AG08395 (cell line): ENCODE results near the gene CD226.
A peak's percentile ranks its signal among the peaks of the same experiment; 100 is the strongest.
"Not testable (repeated sequence)": the region's sequence is repeated elsewhere in the genome, so short reads cannot be mapped to it uniquely, and the experiment has no call there.

Source experiments
- DNase-seq: peaks from one replicate; pipeline ENCODE4 v3.0.0; 2012; ENCODE audit warnings: mixed read lengths, low spot score

CD226 gene

GRCh38 chr18:69947361-69948133, at the start of gene CD226:
TSS of gene CD226 (minus strand) at chr18:69947873. CDS start at chr18:69947406, 467 bp downstream.
- DNase-seq = no peak

GRCh38 chr18:69996951-69997798, 49.5 kb upstream of the CD226 start:
- DNase-seq = no peak

- no peak for DNase-seq
Observed at GRCh38 chr18:69996417-69996816, 48.7 kb upstream of the CD226 start.

GRCh38 chr18:69995774-69996173, 48.1 kb upstream of the CD226 start:
- DNase-seq = no peak

- peak; percentile 15 for DNase-seq
Observed at GRCh38 chr18:69992776-69993175, 45.1 kb upstream of the CD226 start.

GRCh38 chr18:69987870-69988269, 40.2 kb upstream of the CD226 start:
- no peak for DNase-seq

- no peak for DNase-seq
Observed at GRCh38 chr18:69985239-69985638, 37.6 kb upstream of the CD226 start.

GRCh38 chr18:69982417-69982816, 34.7 kb upstream of the CD226 start:
- DNase-seq = no peak

- no peak for DNase-seq
Observed at GRCh38 chr18:69981948-69982347, 34.3 kb upstream of the CD226 start.

- DNase-seq = no peak
Observed at GRCh38 chr18:69980982-69981804, 33.5 kb upstream of the CD226 start.

- no peak for DNase-seq
Observed at GRCh38 chr18:69980509-69980908, 32.8 kb upstream of the CD226 start.

- DNase-seq = no peak
Observed at GRCh38 chr18:69978732-69979715, 31.4 kb upstream of the CD226 start.

- not testable (repeated sequence) for DNase-seq
Observed at GRCh38 chr18:69975294-69975693, 27.6 kb upstream of the CD226 start.

GRCh38 chr18:69974365-69974764, 26.7 kb upstream of the CD226 start:
- DNase-seq = no peak

GRCh38 chr18:69969491-69969890, 21.8 kb upstream of the CD226 start:
- no peak for DNase-seq

GRCh38 chr18:69968039-69968438, 20.4 kb upstream of the CD226 start:
- DNase-seq = no peak

GRCh38 chr18:69963196-69963595, 15.5 kb upstream of the CD226 start:
- no peak for DNase-seq

GRCh38 chr18:69961718-69962117, 14.0 kb upstream of the CD226 start:
- no peak for DNase-seq

GRCh38 chr18:69958422-69958821, 10.7 kb upstream of the CD226 start:
- no peak for DNase-seq

GRCh38 chr18:69957747-69958146, 10.1 kb upstream of the CD226 start:
- no peak for DNase-seq
